GM23338 (cell line): ENCODE results near the gene DCN. TPM values are rescaled to one million over a fixed set of nuclear protein-coding genes. Genes with fewer than 3 reads are reported as not detected.

Experiments
- EZH2 ChIP-seq: fragments of 200-600 bp; sonication (generic); IDR thresholded peaks from one replicate; pipeline ENCODE4 v1.8.0; 2017; ENCODE audit warnings: antibody characterized with exemption, mild to moderate bottlenecking, low read depth; ENCODE audit not compliant: unreplicated experiment
- NANOG ChIP-seq: IDR thresholded peaks from 2 replicates; pipeline ENCODE4 v1.6.1; 2016; ENCODE audit warnings: antibody characterized with exemption, borderline replicate concordance
- ZNF331 ChIP-seq: fragments of 250-450 bp; sonication (Bioruptor Pico); IDR thresholded peaks from 2 replicates; pipeline ENCODE4 v1.5.0; 2020; ENCODE audit warnings: low read depth, mild to moderate bottlenecking, moderate library complexity
- polyA plus RNA-seq: library from polyadenylated mRNA; unstranded; fragments of >200 nt; fragmentation: Nextera tagmentation; extraction: Ambion mirVana; gene quantifications from 2 replicates; pipeline ENCODE4 v1.2.1, GENCODE V29; 2016
- total RNA-seq: library from RNA; depleted of rRNA; stranded (reverse); fragments of >200 nt; shearing (Covaris generic); gene quantifications from 2 replicates; pipeline ENCODE4 v1.2.3, GENCODE V29; 2014
- TF ChIP-seq, protein P1 (sequence below): fragments of 250-450 bp; sonication (Bioruptor Pico); IDR thresholded peaks from 2 replicates; pipeline ENCODE4 v1.5.0; 2020; ENCODE audit warnings: mild to moderate bottlenecking, moderate library complexity
- TF ChIP-seq, protein P2 (sequence below): IDR thresholded peaks from one replicate; pipeline ENCODE4 v1.6.1; 2018; ENCODE audit warnings: antibody characterized with exemption; ENCODE audit not compliant: unreplicated experiment
- TF ChIP-seq, protein P3 (sequence below), 2 experiments: fragments of 200-600 bp in 1 of 2; sonication (generic) in 1 of 2; conservative IDR thresholded peaks; 2 replicates each; pipeline versions ENCODE4 v1.5.1 to v1.6.1; 2016 to 2017; ENCODE audit warnings: antibody characterized with exemption in 2 of 2, low read depth in 2 of 2, mild to moderate bottlenecking in 2 of 2, moderate library complexity in 1 of 2

Gene DCN
- total and polyA plus RNA-seq, 2 experiments from 2014 or later = not detected

- TF ChIP-seq, protein P1, sequence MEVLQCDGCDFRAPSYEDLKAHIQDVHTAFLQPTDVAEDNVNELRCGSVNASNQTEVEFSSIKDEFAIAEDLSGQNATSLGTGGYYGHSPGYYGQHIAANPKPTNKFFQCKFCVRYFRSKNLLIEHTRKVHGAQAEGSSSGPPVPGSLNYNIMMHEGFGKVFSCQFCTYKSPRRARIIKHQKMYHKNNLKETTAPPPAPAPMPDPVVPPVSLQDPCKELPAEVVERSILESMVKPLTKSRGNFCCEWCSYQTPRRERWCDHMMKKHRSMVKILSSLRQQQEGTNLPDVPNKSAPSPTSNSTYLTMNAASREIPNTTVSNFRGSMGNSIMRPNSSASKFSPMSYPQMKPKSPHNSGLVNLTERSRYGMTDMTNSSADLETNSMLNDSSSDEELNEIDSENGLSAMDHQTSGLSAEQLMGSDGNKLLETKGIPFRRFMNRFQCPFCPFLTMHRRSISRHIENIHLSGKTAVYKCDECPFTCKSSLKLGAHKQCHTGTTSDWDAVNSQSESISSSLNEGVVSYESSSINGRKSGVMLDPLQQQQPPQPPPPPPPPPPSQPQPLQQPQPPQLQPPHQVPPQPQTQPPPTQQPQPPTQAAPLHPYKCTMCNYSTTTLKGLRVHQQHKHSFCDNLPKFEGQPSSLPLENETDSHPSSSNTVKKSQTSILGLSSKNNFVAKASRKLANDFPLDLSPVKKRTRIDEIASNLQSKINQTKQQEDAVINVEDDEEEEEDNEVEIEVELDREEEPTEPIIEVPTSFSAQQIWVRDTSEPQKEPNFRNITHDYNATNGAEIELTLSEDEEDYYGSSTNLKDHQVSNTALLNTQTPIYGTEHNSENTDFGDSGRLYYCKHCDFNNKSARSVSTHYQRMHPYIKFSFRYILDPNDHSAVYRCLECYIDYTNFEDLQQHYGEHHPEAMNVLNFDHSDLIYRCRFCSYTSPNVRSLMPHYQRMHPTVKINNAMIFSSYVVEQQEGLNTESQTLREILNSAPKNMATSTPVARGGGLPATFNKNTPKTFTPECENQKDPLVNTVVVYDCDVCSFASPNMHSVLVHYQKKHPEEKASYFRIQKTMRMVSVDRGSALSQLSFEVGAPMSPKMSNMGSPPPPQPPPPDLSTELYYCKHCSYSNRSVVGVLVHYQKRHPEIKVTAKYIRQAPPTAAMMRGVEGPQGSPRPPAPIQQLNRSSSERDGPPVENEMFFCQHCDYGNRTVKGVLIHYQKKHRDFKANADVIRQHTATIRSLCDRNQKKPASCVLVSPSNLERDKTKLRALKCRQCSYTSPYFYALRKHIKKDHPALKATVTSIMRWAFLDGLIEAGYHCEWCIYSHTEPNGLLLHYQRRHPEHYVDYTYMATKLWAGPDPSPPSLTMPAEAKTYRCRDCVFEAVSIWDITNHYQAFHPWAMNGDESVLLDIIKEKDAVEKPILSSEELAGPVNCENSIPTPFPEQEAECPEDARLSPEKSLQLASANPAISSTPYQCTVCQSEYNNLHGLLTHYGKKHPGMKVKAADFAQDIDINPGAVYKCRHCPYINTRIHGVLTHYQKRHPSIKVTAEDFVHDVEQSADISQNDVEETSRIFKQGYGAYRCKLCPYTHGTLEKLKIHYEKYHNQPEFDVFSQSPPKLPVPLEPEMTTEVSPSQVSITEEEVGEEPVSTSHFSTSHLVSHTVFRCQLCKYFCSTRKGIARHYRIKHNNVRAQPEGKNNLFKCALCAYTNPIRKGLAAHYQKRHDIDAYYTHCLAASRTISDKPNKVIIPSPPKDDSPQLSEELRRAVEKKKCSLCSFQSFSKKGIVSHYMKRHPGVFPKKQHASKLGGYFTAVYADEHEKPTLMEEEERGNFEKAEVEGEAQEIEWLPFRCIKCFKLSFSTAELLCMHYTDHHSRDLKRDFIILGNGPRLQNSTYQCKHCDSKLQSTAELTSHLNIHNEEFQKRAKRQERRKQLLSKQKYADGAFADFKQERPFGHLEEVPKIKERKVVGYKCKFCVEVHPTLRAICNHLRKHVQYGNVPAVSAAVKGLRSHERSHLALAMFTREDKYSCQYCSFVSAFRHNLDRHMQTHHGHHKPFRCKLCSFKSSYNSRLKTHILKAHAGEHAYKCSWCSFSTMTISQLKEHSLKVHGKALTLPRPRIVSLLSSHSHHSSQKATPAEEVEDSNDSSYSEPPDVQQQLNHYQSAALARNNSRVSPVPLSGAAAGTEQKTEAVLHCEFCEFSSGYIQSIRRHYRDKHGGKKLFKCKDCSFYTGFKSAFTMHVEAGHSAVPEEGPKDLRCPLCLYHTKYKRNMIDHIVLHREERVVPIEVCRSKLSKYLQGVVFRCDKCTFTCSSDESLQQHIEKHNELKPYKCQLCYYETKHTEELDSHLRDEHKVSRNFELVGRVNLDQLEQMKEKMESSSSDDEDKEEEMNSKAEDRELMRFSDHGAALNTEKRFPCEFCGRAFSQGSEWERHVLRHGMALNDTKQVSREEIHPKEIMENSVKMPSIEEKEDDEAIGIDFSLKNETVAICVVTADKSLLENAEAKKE (CRISPR knock-in tag) = no peak
- TF ChIP-seq NANOG (no peak), EZH2 (no peak), ZNF331 (CRISPR knock-in tag) (no peak)
- TF ChIP-seq, protein P2, sequence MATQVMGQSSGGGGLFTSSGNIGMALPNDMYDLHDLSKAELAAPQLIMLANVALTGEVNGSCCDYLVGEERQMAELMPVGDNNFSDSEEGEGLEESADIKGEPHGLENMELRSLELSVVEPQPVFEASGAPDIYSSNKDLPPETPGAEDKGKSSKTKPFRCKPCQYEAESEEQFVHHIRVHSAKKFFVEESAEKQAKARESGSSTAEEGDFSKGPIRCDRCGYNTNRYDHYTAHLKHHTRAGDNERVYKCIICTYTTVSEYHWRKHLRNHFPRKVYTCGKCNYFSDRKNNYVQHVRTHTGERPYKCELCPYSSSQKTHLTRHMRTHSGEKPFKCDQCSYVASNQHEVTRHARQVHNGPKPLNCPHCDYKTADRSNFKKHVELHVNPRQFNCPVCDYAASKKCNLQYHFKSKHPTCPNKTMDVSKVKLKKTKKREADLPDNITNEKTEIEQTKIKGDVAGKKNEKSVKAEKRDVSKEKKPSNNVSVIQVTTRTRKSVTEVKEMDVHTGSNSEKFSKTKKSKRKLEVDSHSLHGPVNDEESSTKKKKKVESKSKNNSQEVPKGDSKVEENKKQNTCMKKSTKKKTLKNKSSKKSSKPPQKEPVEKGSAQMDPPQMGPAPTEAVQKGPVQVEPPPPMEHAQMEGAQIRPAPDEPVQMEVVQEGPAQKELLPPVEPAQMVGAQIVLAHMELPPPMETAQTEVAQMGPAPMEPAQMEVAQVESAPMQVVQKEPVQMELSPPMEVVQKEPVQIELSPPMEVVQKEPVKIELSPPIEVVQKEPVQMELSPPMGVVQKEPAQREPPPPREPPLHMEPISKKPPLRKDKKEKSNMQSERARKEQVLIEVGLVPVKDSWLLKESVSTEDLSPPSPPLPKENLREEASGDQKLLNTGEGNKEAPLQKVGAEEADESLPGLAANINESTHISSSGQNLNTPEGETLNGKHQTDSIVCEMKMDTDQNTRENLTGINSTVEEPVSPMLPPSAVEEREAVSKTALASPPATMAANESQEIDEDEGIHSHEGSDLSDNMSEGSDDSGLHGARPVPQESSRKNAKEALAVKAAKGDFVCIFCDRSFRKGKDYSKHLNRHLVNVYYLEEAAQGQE = no peak
- TF ChIP-seq, protein P3, sequence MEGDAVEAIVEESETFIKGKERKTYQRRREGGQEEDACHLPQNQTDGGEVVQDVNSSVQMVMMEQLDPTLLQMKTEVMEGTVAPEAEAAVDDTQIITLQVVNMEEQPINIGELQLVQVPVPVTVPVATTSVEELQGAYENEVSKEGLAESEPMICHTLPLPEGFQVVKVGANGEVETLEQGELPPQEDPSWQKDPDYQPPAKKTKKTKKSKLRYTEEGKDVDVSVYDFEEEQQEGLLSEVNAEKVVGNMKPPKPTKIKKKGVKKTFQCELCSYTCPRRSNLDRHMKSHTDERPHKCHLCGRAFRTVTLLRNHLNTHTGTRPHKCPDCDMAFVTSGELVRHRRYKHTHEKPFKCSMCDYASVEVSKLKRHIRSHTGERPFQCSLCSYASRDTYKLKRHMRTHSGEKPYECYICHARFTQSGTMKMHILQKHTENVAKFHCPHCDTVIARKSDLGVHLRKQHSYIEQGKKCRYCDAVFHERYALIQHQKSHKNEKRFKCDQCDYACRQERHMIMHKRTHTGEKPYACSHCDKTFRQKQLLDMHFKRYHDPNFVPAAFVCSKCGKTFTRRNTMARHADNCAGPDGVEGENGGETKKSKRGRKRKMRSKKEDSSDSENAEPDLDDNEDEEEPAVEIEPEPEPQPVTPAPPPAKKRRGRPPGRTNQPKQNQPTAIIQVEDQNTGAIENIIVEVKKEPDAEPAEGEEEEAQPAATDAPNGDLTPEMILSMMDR (conservative IDR thresholded peaks at IDR 0.05; ENCODE audit: low read depth in 2 of 2) = no peak
These were observed 89.3 kb downstream of the DCN start (continued) for GRCh38 chr12:91093341-91093740.
